ENCODE results near the gene GPR89B.
"Not testable (repeated sequence)": the region's sequence is repeated elsewhere in the genome, so short reads cannot be mapped to it uniquely, and the experiment has no call there.

GPR89B gene

DNA sequence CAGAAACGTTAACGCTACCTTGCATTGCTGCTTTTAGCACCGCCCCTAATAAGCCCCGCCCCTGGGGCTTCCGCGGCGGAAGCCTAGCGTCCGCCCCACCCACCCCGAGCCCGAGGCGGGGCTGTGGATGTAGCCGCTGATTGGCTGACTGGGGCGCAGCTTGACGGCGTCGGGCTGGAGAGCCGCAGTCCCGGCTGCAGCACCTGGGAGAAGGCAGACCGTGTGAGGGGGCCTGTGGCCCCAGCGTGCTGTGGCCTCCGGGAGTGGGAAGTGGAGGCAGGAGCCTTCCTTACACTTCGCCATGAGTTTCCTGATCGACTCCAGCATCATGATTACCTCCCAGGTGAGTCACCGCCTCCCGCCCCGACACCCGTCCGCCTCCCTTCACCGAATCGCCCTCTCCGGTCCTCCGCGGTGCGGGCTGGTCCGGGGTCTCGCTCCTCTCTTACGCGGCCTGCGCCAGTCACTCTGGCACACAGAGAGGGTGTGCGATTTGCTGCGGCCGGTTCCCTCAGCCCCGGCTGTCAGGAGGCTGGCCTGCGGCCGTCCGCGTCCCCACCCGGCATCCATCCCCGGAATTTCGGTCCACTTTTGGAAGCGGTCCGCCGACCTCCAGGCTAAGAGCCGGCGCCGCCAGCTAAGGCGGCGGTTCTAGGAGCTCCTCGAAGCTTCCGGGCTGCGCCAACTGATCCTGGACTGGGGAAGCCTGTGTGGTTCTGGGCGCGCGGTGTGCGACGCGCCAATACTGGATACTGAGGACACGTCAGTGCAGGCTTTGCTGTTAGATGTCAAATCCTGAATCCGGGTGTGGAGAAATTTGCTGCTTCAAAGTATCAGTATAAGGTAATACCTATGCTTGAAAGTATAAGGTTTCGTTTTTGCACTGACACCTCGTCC lies at the start of gene GPR89B:
Gene GPR89B (plus strand): TSS at position 185 of the 897 bp plus-strand sequence. CDS start 117 bp downstream, at position 302.
- peak; percentile 93 for DNase-seq

DNA sequence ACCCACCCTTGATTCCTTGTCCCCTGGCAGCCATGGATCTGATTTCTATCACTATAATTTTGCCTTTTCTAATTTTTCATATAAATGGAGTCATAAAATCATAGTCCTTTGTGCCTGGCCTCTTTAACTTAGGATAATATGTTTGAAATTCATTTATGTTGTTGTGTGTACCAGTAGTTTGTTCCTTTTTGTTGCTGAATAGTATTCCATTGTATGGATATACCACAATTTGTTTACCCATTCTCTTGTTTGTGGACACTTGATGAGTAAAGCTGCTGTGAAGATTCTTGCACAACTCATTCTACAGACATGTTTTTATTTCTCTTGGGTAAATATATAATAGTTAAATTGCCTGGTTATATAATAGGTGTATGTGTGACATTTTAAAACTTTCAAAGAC lies 48.3 kb upstream of the GPR89B start:
- DNase-seq = no peak

DNA sequence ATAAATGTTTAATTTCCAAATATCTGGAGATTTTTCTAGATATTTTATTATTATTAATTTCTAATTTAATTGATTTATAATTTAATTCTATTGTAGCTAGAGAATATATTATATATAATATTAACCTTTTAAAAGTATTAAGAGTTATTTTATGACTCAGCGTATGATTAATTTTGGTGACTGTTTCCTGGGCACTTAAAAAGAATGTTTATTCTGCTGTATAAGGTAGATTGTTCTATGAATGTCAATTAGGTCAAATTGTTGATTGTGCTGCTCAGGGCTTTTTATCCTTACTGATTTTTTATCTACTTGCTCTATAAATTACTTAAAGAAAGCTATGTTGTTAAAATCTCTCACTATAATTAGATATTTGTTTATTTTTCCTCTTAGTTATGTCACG lies 45.7 kb upstream of the GPR89B start:
- no peak for DNase-seq

DNA sequence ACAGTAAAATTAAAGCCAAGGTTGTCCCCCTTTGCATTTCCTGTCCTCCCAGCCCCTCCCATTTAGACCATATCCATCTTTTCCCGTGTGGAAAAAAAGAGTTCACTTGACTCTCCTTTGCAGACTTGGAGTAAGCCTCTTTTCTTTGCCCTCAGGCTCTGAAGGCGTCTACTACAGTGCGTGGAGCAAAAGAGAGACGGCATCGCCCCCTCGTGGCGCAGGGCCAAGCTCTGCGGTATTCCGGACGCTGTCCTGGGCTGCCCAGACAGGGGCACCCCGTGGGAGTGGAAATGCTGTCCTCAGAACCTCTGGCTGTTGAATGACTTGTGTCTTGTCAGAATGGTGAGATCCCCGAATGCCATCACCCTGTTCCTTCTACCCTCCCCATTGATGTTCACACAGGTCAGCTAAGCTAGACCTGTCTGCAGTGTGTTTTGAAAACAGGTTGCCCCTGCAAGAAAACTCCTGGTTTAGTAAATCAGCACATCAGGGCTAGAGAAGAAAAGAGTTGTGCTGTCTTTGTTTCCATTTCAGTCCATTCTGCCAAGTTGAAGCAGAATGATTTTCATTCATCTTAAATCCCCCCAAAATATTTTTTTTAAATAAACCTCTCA lies 37.9 kb upstream of the GPR89B start:
- DNase-seq = peak; percentile 72

DNA sequence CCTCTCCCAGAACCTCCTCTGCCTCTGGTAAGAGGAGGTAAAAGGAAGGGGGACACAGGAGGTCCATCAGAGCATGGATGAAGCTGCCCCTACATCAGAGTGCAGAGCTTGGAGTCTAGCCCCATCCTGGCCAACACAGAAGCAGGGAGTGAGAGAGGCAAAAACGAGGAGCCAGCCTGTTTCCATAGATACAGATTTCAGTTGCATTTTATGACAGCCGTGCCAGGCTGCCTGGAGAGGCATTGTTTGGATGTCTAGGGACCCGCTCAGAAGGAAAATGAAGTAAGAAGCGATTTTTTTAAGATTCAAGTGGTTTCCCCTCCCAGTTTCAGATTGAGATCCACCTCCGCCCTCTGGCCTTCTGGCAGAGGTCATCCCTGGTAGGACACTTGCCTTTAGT lies 37.1 kb upstream of the GPR89B start:
- no peak for DNase-seq

DNA sequence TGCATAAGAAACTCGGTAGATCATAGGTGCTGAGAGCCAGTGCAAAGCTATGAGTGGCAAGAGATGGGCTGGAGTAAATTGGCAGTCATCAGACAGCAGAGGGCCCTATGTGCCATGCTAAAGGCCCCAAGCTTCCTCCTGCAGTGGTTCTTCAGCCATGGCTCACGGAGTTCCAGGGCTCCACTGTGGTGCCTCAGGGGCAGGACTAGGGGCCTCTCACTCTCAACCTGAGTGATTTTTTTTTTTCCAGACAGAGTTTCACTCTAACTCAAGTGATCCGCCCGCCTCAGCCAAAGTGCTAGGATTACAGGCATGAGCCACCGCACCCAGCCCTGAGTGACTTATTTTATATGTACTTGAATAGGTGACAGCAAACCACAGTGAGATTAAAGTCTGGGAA lies 36.0 kb upstream of the GPR89B start:
- DNase-seq = no peak

DNA sequence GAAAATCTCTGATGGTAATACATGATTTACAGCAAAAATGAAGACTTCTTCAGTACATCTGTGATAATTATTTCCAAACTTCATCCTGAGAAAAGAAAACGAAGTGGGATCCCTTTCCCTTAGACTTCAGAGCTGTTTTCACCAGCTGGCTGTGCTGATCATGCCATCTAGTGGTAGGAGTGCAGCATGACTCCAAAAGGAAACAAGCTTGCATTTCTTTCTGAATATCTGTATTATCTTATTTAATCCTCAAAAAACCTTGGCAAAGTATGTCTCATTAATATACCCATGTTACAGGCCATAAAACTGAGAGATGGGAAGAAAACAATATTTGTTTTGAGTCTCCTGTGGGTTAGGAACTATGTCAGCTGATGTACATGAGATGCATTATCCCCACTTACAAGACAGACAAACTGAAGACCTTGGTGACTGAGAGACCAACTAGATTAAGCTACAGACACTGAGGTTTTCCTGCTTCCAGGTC lies 35.4 kb upstream of the GPR89B start:
- DNase-seq = peak; percentile 45

DNA sequence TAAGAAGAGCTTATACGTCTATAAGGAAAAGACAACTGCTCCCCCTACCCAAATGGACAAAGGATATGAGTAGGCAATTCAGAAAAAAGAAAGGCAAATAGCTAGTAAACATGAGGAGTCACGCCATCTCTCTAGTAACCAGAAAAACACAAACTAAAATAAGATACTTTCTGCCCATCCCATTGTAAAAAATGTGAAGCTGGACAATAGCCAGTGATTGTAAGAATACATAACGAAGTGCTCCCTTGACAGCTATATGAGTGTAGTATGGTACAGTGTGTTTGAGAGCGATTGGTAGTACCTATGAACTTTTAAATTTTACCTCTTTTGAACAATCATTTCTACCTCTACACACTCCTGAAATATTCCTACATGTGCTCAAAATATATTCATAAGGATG lies 33.1 kb upstream of the GPR89B start:
- no peak for DNase-seq

DNA sequence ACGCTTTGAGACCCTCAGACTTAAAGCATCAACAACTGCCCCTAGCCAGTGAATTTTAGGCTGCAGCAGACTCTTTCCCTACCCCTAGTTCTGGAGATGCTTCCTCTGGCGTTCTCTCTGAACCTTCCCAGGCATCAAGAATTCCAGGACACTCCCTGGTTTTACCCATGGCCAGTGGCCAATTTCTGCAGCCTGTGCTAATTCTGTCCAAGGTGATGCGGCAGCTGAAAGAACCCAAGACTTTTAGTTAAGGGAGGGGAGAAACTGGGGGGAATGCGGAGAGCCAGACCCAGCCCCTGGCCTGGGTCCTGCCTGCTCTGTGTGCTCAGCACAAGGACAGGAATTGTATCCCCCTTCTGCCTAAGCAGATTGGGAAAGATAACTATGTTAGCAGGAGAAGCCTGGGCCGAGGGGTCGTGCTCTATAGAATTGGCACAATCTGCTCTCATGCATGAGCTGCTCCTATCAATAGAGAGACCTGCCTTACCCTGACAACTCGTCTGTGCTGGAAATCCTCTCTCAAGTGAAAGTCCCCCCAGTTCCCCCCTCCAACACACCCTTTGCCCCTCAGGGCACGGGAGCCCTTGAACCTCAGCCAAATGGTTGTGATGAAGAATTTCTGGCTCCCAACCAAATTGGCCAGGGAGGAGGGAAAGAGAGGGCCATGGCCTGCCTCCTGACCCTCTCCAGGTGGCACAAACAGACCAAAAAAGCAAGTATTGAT lies 31.0 kb upstream of the GPR89B start:
- peak; percentile 28 for DNase-seq

DNA sequence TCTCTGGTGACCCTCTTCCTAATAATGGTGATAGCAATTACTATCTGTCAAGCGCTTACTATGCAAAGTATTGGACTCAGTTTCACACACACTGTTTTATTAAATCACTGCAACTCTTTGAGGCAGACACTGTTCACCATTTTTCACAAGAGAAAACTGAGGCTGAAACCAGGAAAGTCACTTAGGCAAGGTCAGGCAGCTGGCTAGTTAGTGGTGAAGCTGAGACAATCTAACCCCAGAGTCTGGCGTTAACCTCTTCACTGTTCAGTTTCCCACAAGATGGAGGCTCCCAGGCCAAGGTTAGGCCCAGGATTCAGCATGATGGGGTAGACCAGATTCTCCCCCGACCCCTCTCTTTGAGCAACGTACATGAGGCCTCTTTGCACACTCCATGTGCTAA lies 30.4 kb upstream of the GPR89B start:
- no peak for DNase-seq

DNA sequence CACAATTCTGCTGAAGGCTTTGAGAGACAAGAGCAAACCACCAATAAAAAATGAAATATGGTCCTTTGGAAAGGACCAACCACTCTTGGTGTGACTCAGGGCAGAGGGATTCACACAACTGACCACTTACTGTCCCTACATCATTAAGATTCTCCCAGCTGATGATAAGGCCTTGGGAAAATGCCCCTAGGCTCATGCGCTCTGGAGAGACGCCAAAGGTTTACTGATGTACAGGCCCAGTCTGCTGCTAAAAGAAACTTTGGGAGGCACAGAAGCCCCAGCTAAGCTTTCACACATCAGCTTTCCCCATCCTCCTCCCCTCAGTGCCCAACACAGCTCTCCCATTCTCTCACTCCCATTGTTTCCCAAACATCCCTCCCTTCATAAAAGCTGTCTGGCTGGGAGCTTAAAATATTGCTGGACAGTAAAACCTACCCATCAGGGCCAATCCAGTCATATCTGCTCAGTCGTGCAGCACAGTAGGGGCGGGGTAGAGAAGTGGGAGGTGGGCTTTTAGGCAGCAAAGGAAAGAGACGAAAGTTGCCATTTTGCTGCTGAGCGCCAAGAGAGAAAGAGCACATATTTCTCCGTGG lies 25.9 kb upstream of the GPR89B start, which contains the start of gene GJA8:
Gene GJA8 (plus strand): TSS at position 543 of the 593 bp plus-strand sequence. CDS start 5,161 bp downstream, outside the sequence.
- DNase-seq = no peak

DNA sequence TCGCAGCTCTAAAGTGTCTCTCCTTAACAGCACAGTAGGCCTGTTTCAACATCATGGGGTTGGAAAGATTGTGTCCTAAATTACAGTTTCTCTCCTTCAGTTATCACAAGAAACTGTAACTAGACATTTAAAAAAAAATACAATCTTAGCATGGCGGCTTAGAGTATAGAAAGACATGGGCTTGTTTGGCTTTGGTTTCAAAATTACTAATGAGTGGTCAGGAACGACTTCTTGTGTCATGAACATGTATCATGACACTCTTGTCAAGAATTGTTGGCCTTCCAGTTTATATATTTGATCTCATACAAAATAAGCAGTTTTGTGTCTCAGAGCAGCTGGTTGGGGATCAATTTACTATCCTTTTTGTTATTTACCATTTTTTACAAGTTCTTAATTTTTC lies 23.5 kb upstream of the GPR89B start:
- no peak for DNase-seq

DNA sequence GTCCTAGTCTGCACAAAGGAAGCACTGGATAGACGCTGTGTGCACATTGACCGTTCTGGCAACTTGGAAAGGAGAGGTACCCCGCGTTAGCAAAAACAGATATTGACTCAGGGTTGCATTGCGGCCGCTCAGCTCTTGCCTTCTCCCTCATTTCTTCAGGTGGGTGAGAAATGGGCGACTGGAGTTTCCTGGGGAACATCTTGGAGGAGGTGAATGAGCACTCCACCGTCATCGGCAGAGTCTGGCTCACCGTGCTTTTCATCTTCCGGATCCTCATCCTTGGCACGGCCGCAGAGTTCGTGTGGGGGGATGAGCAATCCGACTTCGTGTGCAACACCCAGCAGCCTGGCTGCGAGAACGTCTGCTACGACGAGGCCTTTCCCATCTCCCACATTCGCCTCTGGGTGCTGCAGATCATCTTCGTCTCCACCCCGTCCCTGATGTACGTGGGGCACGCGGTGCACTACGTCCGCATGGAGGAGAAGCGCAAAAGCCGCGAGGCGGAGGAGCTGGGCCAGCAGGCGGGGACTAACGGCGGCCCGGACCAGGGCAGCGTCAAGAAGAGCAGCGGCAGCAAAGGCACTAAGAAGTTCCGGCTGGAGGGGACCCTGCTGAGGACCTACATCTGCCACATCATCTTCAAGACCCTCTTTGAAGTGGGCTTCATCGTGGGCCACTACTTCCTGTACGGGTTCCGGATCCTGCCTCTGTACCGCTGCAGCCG lies 20.3 kb upstream of the GPR89B start:
- DNase-seq = no peak

DNA sequence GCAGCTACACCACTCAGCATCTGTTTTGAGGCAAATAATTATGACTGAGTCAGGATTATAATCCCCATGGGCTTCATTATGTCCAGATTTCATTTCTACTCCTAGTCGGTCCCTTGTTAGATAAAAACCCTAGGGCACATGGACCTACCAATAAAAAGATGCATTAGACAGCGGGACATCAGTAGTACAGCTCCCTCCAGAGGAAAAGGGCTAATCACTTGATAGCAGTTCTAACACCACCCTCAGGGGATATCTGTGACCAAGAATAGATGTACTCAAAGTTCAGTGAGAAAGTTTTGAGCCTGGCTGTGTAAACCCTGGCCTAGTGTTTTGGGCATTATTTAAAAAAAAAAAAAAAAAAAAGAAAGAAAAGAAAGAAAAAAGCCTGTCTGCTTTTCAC lies 15.7 kb upstream of the GPR89B start:
- DNase-seq = no peak

DNA sequence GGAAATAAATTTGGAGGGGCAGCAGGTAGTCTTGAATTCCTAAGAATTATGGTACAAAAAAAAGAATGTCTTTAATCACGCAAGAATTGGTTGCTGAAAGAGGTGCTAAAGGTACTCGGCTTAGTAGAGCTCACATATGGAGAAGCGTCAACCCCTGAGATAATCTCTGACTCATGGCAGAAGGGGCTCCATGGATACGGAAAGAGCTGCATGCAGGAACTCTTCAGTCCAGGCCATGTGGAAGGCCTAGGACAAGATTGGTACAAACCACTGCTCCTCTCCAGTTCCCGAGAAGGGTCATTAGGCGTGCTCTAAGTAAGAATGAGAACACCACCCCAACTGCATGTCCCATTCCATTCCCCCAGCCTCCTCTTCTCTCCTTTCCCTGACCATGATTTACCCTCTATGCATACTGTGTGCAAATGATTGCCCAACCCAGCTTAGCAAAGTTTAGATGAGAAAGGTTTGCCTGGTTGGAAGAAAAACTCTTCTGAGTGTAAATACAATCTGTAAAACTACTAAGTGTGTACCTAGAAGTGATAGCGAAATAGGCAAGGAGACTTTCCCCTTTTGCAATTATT lies 14.8 kb upstream of the GPR89B start:
- DNase-seq = no peak

DNA sequence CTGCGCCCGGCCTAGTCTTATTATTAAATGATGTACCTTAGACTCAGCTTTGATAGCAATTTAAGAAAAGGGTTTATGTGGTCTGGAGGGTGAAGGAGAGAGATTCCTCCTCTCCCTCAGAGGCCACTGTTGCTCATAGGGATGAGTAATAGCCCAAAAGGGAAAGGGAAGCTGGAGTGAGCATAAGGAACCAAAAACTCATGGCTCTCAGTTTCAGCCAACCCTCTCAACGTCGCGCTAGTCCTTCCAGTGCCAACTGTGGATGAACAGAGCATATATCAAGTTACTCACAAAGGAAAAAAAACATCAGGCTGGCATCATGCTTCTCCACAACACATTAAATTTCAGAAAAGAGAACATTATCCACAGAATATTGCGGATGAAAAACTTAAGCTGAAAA lies 8.3 kb upstream of the GPR89B start:
- DNase-seq = no peak

DNA sequence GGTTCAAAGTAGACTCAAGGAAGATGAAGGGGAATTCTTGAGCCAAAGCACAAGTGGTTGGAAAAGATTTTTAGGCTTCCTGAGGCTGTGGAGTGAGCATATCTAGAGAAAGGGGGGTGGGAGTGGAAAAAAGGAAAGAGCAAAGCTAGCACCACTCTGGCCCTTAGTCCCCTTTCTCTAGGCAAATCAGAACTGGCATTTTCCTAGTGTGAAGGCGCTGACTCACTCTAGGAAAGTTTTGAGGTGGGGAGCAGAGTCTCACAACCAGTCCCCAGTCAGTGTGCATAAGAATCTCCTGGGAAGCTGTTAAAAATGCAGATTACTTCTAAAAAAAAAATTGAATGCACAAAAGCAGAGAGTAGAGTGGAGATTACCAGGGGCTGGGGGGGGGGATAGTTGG lies 3.4 kb upstream of the GPR89B start:
- DNase-seq = no peak

DNA sequence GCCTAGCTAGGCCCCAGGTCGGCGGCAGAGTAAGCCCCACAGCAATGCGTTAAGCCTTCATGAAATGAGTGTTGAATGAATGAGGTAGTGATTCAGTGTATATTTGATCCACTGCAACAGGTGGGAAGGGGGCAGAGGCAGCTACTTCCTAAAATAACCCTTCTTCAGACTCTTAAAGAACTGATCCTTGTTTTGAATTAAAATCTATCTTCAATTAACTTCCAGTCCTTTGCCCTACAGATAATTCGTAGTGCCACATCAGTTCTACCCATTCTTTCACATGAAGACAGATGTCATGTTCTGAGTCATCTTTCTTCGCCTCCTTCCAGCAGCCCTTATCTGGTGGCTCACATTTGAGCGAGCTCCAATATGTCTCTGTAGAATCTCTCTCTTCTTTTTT lies 1.0 kb upstream of the GPR89B start:
- DNase-seq = not testable (repeated sequence)

DNA sequence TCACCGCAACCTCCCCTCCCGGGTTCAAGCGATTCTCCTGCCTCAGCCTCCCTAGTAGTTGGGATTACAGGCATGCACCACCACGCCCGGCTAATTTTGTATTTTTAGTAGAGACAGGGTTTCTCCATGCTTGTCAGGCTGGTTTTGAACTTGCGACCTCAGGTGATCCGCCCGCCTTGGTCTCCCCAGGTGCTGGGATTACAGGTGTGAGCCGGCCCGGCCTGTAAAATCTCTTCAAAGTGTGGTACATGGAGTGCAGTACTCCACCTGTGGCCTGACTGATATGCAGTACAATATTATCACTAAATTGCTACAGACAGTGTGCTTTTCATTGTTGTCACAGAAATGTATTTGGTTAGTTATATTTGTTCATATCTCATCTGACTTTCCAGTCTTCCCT lies 531 bp upstream of the GPR89B start:
- DNase-seq = not testable (repeated sequence)

DNA sequence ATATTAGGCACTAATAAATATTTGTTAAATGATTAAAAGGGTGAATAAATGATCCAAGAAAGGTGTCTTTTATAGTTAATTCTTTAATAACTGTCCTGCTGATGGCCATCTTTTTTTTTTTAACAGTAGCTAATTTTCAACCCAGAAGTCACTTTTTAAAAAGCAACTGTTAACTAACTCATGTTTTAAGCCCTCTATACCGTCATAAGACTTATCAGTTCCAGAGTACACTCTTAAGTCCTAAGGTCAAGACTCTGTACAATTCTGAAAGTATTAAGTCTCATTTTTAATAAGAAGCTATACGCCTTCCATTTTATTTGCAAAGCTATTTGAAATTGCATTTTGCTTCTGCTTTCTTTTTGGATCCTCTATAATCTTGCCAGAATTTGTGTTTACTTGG lies 2.9 kb downstream of the GPR89B start:
- not testable (repeated sequence) for DNase-seq

DNA sequence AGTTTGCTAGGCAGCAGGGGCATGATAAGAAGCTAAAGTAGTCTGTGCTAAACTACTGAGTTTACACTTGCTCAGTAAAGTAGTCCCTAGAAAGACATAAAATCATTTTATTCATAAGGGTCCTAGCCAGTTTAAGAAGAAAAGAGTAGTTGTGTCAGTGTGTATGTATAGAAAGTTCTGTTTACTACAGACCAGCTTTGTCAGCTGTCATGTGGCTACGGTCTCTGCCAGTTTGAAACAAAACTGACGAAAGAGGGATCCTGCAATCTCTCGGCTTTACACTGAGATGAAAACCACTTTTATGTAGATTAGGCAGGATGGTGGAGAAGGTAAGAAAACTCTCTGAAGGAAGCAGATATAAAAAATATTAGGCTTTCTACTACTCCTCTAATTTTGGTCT lies 7.1 kb downstream of the GPR89B start:
- DNase-seq = not testable (repeated sequence)

DNA sequence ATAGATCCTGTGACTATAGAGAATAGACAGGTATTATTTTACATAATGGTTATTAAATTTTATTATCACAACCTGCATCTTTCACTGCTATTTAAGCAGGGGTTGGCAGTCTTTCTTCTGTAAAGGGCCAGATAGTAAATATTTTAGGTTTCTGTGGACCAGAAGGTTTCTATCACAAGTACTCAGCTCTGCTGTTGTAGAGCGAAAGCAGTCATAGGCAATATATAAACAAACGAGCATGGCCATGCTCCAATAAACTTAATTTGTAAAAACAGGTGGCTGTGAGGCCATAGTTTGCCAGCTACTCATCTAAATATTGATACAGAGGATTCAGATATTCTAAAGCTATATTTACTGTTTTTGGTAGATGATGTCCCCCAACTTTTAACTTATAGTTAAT lies 12.2 kb downstream of the GPR89B start:
- DNase-seq = not testable (repeated sequence)
